HG03442 (cell line): ENCODE measurements around the gene RNF20.
A peak's percentile ranks its signal among the peaks of the same experiment; 100 is the strongest.
"Not testable (repeated sequence)": the region's sequence is repeated elsewhere in the genome, so short reads cannot be mapped to it uniquely, and the experiment has no call there.

Experiments
- ATAC-seq: cut with Tn5 transposase; IDR thresholded peaks from one replicate; pipeline ENCODE4 v1.9.1; 2021; ENCODE audit warnings: mild to moderate bottlenecking, moderate library complexity; ENCODE audit not compliant: unreplicated experiment

The RNF20 gene

GRCh38 chr9:101533334-101534204, at the start of gene RNF20:
Gene RNF20 (plus strand): TSS chr9:101533853. CDS start chr9:101535424, 1,571 bp downstream.
- ATAC-seq = peak; percentile 97

DNA sequence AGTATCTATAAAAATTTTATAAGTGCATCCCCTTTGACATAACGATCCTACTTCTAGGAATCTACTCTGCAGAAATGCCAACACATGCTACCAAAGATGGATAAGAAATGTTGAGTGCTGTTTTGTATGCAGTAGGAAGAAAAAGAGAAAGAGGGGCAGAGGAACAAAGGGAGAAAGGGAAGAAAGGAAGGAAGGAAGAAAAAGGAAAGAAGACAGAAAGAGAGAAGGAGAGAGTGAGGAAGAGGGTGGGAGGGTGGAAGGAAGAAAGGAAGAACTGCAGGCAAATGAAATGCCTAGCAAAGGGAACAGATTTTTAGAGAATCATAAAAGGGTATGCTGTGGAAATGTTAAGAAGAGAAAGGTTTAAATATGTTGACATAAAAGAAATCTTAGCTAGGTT, 49.6 kb upstream of the RNF20 start:
- ATAC-seq = no peak

- no peak for ATAC-seq
Measured at GRCh38 chr9:101485924-101486692, 47.5 kb upstream of the RNF20 start.

DNA sequence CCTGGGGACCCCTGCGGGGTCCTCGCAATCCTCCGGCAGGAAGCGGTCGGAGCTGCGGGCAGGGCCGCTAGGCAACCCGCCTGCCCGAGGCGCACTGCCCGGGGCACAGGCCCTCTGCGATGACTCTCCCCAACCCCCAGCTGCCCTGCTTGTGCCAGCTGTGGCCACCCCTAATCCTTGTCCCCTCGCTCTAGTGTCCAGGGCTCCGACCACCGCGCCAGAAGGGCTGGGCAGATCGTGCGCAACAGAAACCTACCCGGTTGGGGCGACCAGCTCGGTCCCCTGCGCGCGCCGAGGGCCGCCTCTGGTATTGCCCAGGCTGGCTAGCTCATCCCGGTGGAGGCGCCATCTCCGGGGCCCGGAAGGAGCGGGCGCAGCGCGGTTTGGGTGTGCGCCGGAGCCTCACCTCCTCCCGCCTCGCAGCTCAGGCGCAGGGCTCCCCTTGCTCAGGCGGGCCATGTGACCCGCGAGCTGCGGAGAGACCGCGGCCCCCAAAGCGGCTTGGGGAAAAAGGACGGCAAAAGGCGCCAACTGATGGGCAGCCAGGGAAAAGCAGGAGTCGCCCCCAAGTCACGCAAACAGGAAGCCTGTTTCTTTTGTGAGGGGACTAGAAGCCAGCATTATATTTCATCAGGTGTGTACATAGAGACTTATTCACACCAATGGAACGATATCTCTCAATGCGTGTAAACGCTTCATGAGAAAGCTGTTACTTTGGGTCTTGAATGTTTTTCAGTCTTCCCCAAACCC, 46.8 kb upstream of the RNF20 start:
- ATAC-seq = no peak

GRCh38 chr9:101487443-101487840, 46.2 kb upstream of the RNF20 start:
- no peak for ATAC-seq

- ATAC-seq = no peak
Measured at GRCh38 chr9:101495810-101496209, 37.8 kb upstream of the RNF20 start.

- no peak for ATAC-seq
Measured at GRCh38 chr9:101498323-101498722, 35.3 kb upstream of the RNF20 start.

- ATAC-seq = no peak
Measured at GRCh38 chr9:101504188-101504587, 29.5 kb upstream of the RNF20 start.

GRCh38 chr9:101508211-101508610, 25.4 kb upstream of the RNF20 start:
- no peak for ATAC-seq

GRCh38 chr9:101509572-101509971, 24.1 kb upstream of the RNF20 start:
- ATAC-seq = no peak

DNA sequence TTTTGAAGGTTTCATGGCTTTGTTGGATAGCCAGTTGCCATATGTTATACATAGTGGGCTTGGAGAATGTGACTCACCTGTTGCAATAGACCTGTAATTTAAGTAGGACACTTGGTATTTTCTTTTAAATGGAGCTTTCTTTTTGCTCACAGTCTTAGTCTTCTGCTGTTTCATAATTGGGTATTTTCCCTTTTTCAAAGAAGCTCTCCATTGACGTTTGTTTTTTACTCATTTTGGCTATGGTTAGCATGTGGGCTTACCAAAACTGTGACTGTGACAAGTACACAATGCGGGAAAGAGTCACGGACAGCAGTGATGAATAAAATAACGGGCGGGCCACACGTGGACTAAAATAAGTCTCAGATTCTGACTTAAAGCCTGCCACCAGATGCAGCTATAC, 23.2 kb upstream of the RNF20 start:
- ATAC-seq = no peak

- ATAC-seq = no peak
Measured at GRCh38 chr9:101511009-101511408, 22.6 kb upstream of the RNF20 start.

GRCh38 chr9:101512116-101512515, 21.5 kb upstream of the RNF20 start:
- no peak for ATAC-seq

DNA sequence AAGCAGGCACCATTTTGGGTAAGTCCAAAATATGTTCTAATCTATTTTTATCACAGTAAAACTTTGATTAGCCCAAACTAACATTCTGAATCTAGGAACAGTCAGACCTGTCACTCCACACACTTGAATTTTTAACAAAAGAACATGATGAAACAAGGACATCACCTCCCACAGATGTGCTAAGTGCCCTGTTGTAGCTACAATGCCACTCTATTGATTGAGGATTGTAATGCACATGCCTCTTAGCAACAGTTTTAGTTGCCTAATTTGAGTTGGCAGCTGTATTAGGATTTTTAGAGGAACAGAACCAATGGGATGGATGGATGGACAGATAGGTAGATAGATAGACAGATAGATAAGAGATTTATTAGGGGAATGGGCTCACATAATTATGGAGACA, 20.3 kb upstream of the RNF20 start:
- no peak for ATAC-seq

GRCh38 chr9:101514071-101514470, 19.6 kb upstream of the RNF20 start:
- ATAC-seq = no peak

- no peak for ATAC-seq
Measured at GRCh38 chr9:101516655-101517054, 17.0 kb upstream of the RNF20 start.

GRCh38 chr9:101518489-101518888, 15.2 kb upstream of the RNF20 start:
- ATAC-seq = not testable (repeated sequence)

GRCh38 chr9:101524371-101524770, 9.3 kb upstream of the RNF20 start:
- no peak for ATAC-seq

DNA sequence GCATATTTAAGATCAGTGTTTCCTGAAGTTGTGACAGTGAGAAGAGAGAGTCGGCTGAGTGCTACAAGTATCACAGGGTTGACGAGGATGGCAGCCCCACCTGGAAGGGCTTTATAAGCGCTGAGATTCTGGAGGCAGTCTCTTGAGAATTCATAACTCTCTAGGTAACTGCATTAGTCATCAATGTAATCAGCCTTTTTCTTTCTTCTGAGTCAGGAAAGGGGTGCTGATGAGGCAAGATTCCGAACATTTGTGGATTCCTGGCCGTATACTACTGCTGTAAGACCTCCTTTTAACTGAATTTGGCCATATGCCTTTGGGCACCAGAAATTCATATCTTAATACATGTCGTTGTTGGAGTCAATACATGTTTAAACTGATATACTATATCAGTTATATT, 6.6 kb upstream of the RNF20 start:
- ATAC-seq = no peak

GRCh38 chr9:101528015-101528414, 5.6 kb upstream of the RNF20 start:
- no peak for ATAC-seq

- ATAC-seq = peak; percentile 39
Measured at GRCh38 chr9:101530076-101530711, 3.5 kb upstream of the RNF20 start.
